Colonic mucosa (tissue), 4 donors: Measurements from ENCODE around the gene SPRR1B. TPM values are rescaled to one million over a fixed set of nuclear protein-coding genes. Genes with fewer than 3 reads are reported as not detected.
"Not testable (repeated sequence)": the region's sequence is repeated elsewhere in the genome, so short reads cannot be mapped to it uniquely, and the experiment has no call there.

Experiments used
- DNase-seq: peaks from one replicate; pipeline ENCODE4 v3.0.0-alpha.2; 2020
- H3K27ac ChIP-seq: fragments of 200-600 bp; one replicate; pipeline ENCODE4 v1.8.0; 2021
- H3K27me3 ChIP-seq: fragments of 200-600 bp; one replicate; pipeline ENCODE4 v1.8.0; 2021
- H3K36me3 ChIP-seq: fragments of 200-600 bp; one replicate; pipeline ENCODE4 v1.8.0; 2021
- H3K4me1 ChIP-seq: fragments of 200-600 bp; one replicate; pipeline ENCODE4 v1.8.0; 2021; ENCODE audit warnings: mild to moderate bottlenecking
- H3K4me3 ChIP-seq: fragments of 200-600 bp; one replicate; pipeline ENCODE4 v1.8.0; 2021
- H3K9ac ChIP-seq, 2 donors: one replicate each; pipeline ENCODE4 v1.7.0; 2013; ENCODE audit warnings: control low read depth in 2 of 2, low read depth in 2 of 2, low read length in 2 of 2
- H3K9me3 ChIP-seq: fragments of 200-600 bp; one replicate; pipeline ENCODE4 v1.8.0; 2021
- intact Hi-C: fragments of 100-400 bp; cut with DNase I; formaldehyde crosslinking; loops from one replicate; pipeline ENCODE4 v1.14.1; 2022
- total RNA-seq, 2 donors: library from RNA; stranded (reverse); fragmentation: NEBNext Ultra II Directional in 1 of 2; extraction: Animal tissue kit (Norgen Biotek cat#: 25700) in 1 of 2; gene quantifications; one replicate each; pipeline ENCODE4 v1.2.1, GENCODE V29; 2021
- TF ChIP-seq, protein P1 (sequence below): fragments of 200-600 bp; IDR thresholded peaks from one replicate; pipeline ENCODE4 v1.8.0; 2022; ENCODE audit warnings: antibody characterized with exemption, mild to moderate bottlenecking
- donor health status: healthy.
- donor health status: DM: no; HTN: no; CAD: no.
- donor health status: DM: no; HTN: no; CAD: no.

Gene SPRR1B
- total RNA-seq, 2 donors from 2014 or later, result not detected

DNA sequence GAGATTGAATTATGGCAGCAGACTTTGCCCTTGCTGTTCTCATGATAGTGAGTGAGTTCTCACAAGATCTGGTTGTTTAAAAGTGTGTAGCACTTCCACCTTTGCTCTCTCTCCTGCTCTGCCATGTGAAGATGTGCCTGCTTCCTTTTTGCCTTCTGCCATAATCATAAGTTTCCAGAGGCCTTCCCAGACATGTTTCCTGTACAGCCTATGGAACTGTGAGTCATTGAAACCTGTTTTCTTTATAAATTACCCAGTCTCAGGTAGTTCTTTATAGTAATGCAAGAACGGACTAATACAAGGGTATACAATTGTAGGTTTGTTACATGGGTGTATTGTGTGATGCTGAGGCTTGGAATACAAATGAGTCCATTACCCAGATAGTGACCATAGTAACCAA, 4.2 kb downstream of the SPRR1B start:
- Histone ChIP-seq H3K27me3 (no peaks in the 10 kb centered on the region), H3K9me3 (no peaks in the 10 kb centered on the region), H3K4me3 (no peak overlapping the region), H3K4me1 (no peaks in the 10 kb centered on the region), H3K27ac (no peak overlapping the region), H3K9ac (no peak overlapping the region), H3K36me3 (no peaks in the 10 kb centered on the region)
- DNase-seq, result no peak
- TF ChIP-seq, protein P1, sequence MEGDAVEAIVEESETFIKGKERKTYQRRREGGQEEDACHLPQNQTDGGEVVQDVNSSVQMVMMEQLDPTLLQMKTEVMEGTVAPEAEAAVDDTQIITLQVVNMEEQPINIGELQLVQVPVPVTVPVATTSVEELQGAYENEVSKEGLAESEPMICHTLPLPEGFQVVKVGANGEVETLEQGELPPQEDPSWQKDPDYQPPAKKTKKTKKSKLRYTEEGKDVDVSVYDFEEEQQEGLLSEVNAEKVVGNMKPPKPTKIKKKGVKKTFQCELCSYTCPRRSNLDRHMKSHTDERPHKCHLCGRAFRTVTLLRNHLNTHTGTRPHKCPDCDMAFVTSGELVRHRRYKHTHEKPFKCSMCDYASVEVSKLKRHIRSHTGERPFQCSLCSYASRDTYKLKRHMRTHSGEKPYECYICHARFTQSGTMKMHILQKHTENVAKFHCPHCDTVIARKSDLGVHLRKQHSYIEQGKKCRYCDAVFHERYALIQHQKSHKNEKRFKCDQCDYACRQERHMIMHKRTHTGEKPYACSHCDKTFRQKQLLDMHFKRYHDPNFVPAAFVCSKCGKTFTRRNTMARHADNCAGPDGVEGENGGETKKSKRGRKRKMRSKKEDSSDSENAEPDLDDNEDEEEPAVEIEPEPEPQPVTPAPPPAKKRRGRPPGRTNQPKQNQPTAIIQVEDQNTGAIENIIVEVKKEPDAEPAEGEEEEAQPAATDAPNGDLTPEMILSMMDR, result no peak
- intact Hi-C loops, result no loop called here

DNA sequence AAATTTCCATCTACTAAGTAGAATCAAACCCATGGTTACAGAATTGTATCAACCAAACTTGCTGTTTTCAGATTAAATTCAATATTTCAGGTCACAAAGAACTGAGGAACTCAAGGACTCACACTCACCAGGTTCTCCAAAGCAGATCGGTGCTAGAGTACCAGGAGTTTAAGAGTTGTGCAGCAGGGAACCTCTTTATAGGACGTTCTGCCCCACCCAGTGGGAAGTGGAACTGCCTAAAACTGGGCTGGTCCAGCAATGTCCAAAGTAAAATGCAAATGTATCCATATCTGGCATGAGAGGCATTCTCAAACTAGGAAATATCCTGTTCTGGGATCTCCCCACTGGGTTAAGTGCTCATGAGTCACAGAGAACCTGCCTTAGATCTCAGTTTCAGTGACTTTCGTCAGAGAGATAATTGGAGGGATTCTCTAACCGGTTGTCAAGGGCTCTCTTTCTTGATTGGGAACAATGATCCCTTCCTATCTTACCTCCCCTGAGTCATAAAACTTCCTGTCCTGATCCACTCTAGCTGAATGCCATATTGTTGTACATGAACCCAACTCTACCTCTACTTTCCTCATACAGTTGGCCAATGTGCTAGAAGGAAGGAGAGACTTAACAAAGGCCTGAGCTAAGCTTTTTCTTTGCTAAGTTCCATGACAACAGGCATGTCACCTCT, 10.1 kb downstream of the SPRR1B start, which contains the start of gene SPRR2D:
SPRR2D (minus strand) TSS at position 171 of the 682 bp plus-strand sequence. CDS start 774 bp downstream, outside the sequence.
- no peak within 1 kb of the TSS for H3K27ac ChIP-seq
- H3K36me3 ChIP-seq, result no peaks in the 10 kb centered on the region
- TF ChIP-seq, protein P1, result no peak
- H3K4me3 ChIP-seq, result no peak within 1 kb of the TSS
- intact Hi-C loops, result no loop called here
- H3K9ac ChIP-seq, result no peak within 1 kb of the TSS
- no peak for DNase-seq
- H3K27me3 ChIP-seq, result no peaks in the 10 kb centered on the region
- H3K4me1 ChIP-seq, result no peaks in the 10 kb centered on the region
- no peaks in the 10 kb centered on the region for H3K9me3 ChIP-seq

DNA sequence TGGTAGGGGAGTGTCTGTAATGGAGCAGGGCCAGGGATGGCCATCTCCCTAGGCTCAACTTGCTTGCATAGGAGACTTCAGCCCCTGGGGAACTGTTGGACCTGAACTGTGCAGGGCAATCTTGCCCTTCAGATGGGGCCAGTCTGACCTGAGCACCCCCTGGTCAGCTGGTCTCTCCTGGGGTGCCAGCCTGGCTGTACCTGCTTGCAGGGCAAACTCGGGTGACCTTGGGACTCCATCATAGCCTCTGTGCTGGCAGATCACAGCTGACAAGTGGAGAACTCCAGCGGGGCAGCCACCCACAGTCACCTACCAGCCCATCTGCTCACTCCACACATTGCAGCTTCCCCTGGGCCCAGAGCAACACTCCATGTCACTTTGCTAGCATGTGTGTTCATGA, 18.2 kb downstream of the SPRR1B start:
- no peaks in the 10 kb centered on the region for H3K4me1 ChIP-seq
- H3K9ac ChIP-seq, result no peak overlapping the region
- no peak overlapping the region for H3K27ac ChIP-seq
- no peaks in the 10 kb centered on the region for H3K9me3 ChIP-seq
- H3K4me3 ChIP-seq, result no peak overlapping the region
- H3K27me3 ChIP-seq, result no peaks in the 10 kb centered on the region
- DNase-seq, result no peak
- no peaks in the 10 kb centered on the region for H3K36me3 ChIP-seq
- TF ChIP-seq, protein P1, result no peak
- intact Hi-C loops, result no loop called here

DNA sequence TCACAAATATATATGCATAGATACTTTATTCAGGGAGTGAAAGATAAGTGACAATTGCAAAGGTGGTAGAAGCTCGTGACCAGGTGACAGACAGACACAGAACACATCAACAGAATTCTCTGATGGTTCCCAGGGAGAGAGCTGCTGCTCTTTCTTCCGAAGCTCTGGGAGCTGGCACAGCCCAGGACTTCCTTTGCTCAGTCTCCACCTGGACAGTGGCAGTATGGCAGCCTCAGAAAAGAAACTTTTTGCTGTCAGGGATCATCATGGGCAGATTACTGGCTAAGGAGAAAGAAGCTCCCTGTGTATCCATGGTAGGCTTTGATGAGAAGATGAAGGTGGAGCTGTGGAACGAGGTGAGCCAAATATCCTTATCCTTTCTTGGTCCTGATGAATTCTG, 25.1 kb downstream of the SPRR1B start:
- H3K9ac ChIP-seq, DNase-seq, intact Hi-C loops, H3K9me3 ChIP-seq, H3K36me3 ChIP-seq, H3K27me3 ChIP-seq, H3K27ac ChIP-seq, H3K4me3 ChIP-seq, H3K4me1 ChIP-seq: not testable (repeated sequence)

DNA sequence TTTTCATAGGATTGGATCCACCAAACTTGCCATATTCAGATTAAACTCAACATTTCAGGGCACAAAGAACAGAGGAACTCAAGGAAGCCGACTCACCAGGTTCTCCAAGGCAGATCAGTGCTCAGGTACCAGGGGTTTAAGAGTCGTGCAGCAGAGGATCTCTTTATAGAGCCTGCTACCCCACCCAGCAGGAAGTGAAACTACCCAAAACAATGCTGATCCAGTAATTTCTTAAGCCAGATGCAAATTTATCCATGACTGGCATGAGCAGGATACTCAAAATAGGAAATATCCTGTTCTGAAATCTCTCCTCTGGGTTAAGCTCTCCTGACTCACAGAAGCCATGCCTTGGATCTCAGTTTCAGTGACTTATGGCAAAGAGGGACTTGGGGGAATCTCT, 26.4 kb downstream of the SPRR1B start, which contains the start of gene SPRR2A:
SPRR2A (minus strand) TSS at position 138 of the 400 bp plus-strand sequence. CDS start 777 bp downstream, outside the sequence.
- no peak within 1 kb of the TSS for H3K4me3 ChIP-seq
- no peaks in the 10 kb centered on the region for H3K36me3 ChIP-seq
- no peak within 1 kb of the TSS for H3K27ac ChIP-seq
- no peaks in the 10 kb centered on the region for H3K27me3 ChIP-seq
- no peaks in the 10 kb centered on the region for H3K9me3 ChIP-seq
- no peak within 1 kb of the TSS for H3K9ac ChIP-seq
- TF ChIP-seq, protein P1, result no peak
- intact Hi-C loops, result no loop called here
- DNase-seq, result no peak
- no peaks in the 10 kb centered on the region for H3K4me1 ChIP-seq

DNA sequence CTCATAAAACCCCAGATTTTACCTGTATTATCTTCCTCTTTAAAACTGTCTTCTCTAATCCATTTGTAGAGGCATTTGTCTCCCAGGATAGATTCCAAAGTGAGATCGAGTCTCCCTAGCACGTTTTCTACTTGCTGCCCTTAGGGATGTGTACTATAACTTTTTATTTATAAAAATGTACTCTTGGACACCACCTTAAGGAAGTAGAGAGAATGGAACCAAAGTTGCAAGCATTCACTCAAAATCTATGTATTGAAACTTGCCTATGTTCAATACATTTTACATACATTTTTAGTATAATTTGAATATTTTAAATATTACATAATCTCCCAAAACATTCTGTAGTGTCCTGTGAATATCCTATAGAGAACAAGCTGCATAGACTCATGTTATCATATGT, 27.2 kb downstream of the SPRR1B start:
- intact Hi-C loops, result no loop called here

More for the DNA sequence above, 27.2 kb downstream of the SPRR1B start:
- TF ChIP-seq, protein P1, result no peak
- H3K9ac ChIP-seq, result no peak overlapping the region
- H3K36me3 ChIP-seq, result no peaks in the 10 kb centered on the region
- H3K9me3 ChIP-seq, result no peaks in the 10 kb centered on the region
- no peaks in the 10 kb centered on the region for H3K4me1 ChIP-seq
- no peak overlapping the region for H3K4me3 ChIP-seq
- no peak for DNase-seq
- H3K27me3 ChIP-seq, result no peaks in the 10 kb centered on the region
- H3K27ac ChIP-seq, result no peak overlapping the region
